IPS-11a (cell line): Measurements from ENCODE around the gene NMNAT2.
"Not testable (repeated sequence)": the region's sequence is repeated elsewhere in the genome, so short reads cannot be mapped to it uniquely, and the experiment has no call there.

ENCODE experiments used
- H3K4me3 ChIP-seq: one replicate; pipeline ENCODE4 v1.5.1; 2013; ENCODE audit warnings: low read depth, low read length, control low read depth

The NMNAT2 gene

DNA sequence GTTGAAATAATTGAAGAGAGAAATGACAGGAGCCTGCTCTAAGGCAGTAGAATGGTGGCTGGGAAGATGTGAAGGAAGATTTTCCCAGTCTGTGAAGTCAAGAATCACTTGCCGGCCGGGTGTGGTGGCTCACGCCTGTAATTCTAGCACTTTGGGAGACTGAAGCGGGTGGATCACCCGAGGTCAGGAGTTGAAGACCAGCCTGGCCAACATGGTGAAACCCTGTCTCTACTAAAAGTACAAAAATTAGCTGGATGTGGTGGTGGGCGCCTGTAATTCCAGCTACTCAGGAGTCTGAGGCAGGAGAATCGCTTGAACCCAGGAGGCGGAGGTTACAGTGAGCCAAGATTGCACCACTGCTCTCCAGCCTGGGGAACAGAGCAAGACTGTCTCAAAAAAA lies 177.3 kb downstream of the NMNAT2 start:
- not testable (repeated sequence) for H3K4me3 ChIP-seq

DNA sequence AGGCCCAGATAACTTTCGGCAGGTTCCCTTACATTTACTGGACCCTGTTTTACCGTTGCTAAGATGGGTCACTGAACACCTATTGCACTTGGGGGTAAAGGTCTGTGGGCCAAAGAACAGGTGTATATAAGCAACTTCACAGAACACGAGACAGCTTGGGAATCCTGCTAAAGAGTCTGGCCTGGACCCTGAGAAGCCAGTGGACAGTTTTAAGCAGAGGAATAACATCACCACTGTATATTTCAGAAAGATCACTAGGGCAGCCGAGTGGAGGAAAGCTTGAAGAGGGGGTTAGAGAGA lies 177.7 kb downstream of the NMNAT2 start:
- no peak overlapping the region for H3K4me3 ChIP-seq

GRCh38 chr1:183239793-183240525 lies 178.2 kb downstream of the NMNAT2 start:
- H3K4me3 ChIP-seq, result no peak overlapping the region

DNA sequence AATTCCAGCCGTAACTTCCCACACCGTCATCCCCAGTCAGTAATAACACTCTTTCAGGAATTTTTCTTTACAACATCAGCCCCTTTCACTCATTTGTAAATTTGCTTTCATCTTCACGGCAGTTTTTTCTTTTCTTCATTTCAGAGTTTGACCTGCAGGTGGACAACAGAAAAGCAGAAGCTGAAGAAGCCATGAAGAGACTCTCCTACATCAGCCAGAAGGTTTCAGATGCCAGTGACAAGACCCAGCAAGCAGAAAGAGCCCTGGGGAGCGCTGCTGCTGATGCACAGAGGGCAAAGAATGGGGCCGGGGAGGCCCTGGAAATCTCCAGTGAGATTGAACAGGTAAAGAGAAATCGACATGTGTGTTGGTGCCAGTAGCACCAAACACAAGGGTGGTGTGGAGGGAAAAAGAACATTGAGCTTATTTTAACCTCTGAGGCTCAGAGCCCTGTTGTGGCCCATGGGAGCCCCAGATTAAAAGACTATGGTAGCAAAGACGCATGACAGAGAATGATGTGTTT lies 178.9 kb downstream of the NMNAT2 start:
- no peak overlapping the region for H3K4me3 ChIP-seq

DNA sequence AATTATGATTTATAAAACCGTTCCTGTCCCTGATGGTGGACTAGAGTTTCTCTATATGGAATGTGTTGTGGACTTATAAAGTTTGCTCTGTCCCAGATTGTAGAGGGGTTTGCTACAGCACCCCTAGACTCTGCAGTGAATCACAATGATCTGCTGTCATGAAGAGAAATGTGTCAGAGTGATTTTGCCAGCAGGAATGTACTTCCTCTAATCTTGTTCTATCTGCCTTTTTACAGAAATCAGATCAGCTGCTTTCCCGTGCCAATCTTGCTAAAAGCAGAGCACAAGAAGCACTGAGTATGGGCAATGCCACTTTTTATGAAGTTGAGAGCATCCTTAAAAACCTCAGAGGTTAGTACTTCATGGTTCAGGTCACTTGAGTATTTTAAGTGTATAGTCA lies 180.1 kb downstream of the NMNAT2 start:
- H3K4me3 ChIP-seq, result no peak overlapping the region

DNA sequence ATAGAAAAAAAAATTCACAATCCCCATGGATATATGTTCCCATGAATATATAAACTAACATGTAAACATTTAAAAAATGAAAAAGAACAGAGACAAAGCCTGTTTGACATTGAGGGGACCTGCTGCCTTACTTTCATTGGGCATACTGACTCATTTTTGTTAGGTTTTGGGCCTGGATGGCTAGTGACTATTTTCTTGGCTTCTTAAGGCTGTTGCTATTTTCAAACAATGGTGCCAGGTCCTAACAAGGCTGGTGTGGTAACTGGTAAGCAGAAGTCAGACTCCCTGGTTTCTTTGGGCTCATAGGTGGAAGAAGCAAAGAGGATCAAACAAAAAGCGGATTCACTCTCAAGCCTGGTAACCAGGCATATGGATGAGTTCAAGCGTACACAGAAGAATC lies 181.1 kb downstream of the NMNAT2 start:
- no peak overlapping the region for H3K4me3 ChIP-seq

- H3K4me3 ChIP-seq, result no peak overlapping the region
Measured at GRCh38 chr1:183236158-183236725, 181.9 kb downstream of the NMNAT2 start.

GRCh38 chr1:183235503-183235902 lies 182.7 kb downstream of the NMNAT2 start:
- H3K4me3 ChIP-seq, result no peak overlapping the region

DNA sequence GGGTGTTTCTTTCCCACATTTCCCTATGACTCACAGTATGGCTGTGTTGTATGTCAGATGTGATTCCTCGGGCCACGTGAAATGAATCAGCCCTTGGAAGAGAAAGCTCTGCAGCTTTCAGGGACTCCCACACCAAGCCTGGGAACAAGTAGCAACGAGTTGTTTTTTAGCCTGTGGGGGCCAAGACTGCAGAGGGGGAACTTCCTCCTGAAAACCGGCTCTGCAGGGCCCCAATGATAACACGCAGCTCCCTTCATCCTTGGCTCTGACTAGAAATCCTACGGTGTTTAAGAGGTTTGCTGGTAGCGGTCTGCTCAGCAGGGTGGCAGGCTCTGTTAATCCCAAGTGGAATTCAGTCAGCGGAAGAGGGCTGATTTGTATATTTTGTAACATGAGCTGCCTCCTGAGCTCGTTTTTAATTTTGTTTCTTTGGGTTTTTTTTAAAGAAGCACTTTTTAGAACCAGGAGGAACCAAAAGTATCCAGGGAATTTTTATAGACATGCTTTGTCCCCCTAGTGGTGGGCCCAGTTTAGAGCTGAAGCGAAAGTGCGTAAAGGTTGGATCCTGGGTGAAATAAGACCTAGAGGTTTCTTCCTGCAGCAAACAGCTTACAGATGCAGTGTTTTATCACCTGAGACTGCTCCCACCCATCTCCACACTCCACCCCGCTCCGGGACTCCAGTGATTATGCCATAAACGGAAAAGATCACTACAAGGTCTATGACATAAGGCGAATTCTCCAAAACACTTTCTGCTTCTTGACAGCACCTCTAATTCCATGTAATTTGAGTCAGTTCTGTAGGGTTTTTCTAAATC lies 183.3 kb downstream of the NMNAT2 start:
- no peak overlapping the region for H3K4me3 ChIP-seq

GRCh38 chr1:183233113-183233512 lies 185.1 kb downstream of the NMNAT2 start:
- H3K4me3 ChIP-seq, result no peak overlapping the region

DNA sequence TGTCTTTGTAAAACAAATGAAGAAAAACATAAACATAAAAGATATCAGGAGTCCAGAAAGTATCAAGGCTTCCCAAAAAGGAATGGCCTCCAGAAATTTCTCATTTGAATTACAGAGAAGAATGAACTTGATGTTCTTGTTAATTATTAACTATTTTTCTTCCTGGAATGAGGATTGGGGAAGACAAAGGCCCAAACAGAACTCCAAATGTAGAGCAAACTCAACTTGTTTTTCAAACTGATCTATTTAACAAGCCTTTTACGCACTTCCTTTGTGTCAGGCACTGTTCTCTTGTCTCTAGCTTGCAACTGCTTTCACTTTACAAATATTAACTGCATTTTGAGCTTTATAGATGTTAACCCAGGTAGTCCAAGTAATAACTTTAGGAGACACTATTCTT lies 186.6 kb downstream of the NMNAT2 start:
- H3K4me3 ChIP-seq, result no peak overlapping the region

DNA sequence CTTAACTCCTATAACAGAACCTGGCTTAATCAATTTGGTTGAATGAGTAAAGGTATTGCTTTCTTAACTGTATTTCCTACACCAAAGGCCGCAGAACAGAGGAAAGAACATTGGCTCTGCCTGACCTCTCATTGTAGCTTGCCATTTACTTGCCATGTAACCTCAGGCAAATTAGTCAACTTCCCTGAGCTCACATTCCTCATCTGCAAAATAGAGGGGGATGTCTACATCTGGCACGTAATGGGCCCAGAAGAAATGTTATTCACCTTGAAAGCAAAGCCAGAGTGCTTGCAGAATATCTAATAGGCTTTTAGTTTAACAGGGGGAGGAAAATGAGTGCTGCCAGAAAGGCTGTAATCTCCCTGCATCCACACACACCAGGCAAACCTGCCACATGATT lies 187.8 kb downstream of the NMNAT2 start:
- H3K4me3 ChIP-seq, result no peak overlapping the region

GRCh38 chr1:183228347-183229220 lies 189.6 kb downstream of the NMNAT2 start:
- no peak overlapping the region for H3K4me3 ChIP-seq

DNA sequence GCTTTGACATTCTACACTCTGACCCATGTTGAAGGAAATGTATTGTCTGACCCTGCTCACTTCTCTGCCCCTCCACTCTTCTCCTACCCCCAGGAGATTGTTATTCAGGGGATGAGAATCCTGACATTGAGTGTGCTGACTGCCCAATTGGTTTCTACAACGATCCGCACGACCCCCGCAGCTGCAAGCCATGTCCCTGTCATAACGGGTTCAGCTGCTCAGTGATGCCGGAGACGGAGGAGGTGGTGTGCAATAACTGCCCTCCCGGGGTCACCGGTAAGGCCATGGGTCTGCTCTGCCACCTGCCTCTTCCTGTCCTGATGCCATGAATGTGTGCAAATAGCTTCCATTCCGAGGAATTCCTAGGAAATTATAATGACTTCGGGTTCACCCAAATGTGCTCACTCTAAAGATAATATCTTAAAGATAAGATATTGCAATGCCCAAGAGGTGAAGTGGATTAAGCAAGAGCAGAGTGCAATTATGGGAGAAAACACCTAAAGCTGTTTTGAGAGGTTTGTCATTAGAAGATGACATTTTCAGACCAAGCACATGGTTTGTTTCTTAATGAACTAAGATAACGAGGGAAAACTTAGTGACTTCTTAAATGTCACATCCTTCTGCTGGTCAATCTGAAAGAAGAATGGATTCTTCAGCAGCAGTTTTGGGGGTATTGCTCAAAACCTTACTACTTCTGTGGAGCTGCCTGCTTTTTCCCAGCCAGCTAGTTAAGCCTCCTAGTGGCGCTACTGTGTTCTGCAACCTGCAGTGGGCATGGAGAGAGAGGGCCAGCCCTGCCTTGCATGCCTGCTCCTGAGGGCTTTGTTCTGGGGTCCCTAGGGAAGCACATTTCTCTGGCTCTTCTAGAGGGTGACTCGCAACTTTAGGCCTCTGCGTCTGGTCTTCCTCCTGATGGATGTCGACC lies 190.5 kb downstream of the NMNAT2 start:
- no peak overlapping the region for H3K4me3 ChIP-seq

DNA sequence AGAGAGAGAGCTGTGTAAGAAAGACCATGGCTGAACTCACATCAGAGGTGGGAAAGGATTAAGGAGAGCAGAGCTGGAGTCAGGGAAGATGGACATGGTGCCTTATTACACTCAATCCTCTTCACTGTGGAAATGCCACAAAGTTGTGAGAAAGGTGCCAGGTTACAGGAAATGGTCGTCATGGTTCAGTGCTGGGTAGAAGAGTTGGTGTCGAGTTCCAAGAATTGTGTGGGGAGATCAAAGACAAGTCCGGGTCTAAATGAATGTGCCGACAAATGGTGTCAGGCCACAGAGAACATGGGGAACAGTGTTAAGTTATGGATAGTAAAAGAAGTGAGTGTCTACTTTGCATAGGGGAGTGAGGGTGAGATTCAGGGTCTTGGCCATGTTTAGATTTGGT lies 191.2 kb downstream of the NMNAT2 start:
- no peak overlapping the region for H3K4me3 ChIP-seq

GRCh38 chr1:183226361-183226760 lies 191.8 kb downstream of the NMNAT2 start:
- H3K4me3 ChIP-seq, result no peak overlapping the region

DNA sequence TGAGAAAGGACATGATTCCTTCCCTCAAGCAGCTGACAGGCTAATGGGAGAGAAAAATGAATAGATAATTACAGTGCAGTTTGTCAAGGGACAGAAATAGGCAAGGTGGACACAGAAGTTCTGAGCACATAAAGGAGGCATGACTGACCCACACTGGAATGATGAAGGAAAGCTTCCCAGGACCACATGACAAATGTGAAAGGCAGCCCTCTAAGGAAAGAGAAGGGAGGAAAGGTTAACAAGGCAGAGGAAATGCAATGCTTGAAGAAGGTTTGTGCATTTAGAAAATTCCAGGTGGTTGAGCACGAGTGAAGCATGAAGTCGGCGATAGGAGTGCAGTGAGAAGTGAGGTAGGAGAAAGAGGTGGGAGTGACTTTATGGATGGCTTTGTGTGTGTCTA lies 194.7 kb downstream of the NMNAT2 start:
- H3K4me3 ChIP-seq, result no peak overlapping the region

DNA sequence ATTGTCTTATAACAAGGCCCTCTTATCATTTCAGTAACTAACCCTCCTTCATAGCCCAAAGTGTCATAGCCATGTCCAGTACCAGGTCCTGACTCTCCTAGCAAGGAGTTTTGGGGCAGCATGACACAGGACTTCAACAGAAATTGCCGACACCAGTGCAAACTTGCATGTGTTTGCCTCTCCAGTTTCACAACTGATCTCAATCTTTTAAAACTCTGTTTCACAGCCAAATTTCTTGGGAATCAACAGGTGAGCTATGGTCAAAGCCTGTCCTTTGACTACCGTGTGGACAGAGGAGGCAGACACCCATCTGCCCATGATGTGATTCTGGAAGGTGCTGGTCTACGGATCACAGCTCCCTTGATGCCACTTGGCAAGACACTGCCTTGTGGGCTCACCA lies 195.3 kb downstream of the NMNAT2 start:
- H3K4me3 ChIP-seq, result no peak overlapping the region

- H3K4me3 ChIP-seq, result no peak overlapping the region
Measured at GRCh38 chr1:183219616-183220009, 198.6 kb downstream of the NMNAT2 start.
